IMR-90 (cell line): ENCODE measurements around the gene APPL2. TPM values are rescaled to one million over a fixed set of nuclear protein-coding genes. Genes with fewer than 3 reads are reported as not detected.

Experiments used
- BHLHE40 ChIP-seq: fragments of 150-350 bp; IDR thresholded peaks from 2 replicates; pipeline ENCODE4 v1.6.1; 2016; ENCODE audit warnings: mild to moderate bottlenecking, low read depth, low read length
- FOS ChIP-seq: fragments of 150-350 bp; IDR thresholded peaks from 2 replicates; pipeline ENCODE4 v1.6.1; 2016; ENCODE audit warnings: low read depth, low read length
- MXI1 ChIP-seq: IDR thresholded peaks from 2 replicates; pipeline ENCODE4 v1.6.1; 2012; ENCODE audit warnings: low read depth, mild to moderate bottlenecking, low read length, moderate library complexity, borderline replicate concordance
- SMC3 ChIP-seq: fragments of 150-350 bp; IDR thresholded peaks from 2 replicates; pipeline ENCODE4 v1.6.1; 2016; ENCODE audit warnings: low read depth, mild to moderate bottlenecking, antibody characterized with exemption, low read length, moderate library complexity
- polyA plus RNA-seq, 3 experiments: library from polyadenylated mRNA; depleted of rRNA; stranded (reverse); fragments of >200 nt; gene quantifications; 2 replicates each; pipeline ENCODE4 v1.2.3, GENCODE V29; 2012; ENCODE audit warnings: low replicate concordance in 1 of 3
- total RNA-seq: library from RNA; depleted of rRNA; stranded (reverse); fragments of >200 nt; gene quantifications from 2 replicates; pipeline ENCODE4 v1.2.3, GENCODE V29; 2012
- TF ChIP-seq, protein P1 (sequence below): conservative IDR thresholded peaks from 2 replicates; pipeline ENCODE4 v1.5.1; 2012; ENCODE audit warnings: mild to moderate bottlenecking, low read depth, low read length, improper control_type of control experiment

The APPL2 gene
- total and polyA plus RNA-seq, 2 of the 4 experiments (the other 2 are of a cell fraction), result 42.3 to 65.8 TPM

- TF ChIP-seq MXI1, result no peak
- TF ChIP-seq SMC3, result no peak
- TF ChIP-seq BHLHE40, result no peak
- TF ChIP-seq, protein P1, sequence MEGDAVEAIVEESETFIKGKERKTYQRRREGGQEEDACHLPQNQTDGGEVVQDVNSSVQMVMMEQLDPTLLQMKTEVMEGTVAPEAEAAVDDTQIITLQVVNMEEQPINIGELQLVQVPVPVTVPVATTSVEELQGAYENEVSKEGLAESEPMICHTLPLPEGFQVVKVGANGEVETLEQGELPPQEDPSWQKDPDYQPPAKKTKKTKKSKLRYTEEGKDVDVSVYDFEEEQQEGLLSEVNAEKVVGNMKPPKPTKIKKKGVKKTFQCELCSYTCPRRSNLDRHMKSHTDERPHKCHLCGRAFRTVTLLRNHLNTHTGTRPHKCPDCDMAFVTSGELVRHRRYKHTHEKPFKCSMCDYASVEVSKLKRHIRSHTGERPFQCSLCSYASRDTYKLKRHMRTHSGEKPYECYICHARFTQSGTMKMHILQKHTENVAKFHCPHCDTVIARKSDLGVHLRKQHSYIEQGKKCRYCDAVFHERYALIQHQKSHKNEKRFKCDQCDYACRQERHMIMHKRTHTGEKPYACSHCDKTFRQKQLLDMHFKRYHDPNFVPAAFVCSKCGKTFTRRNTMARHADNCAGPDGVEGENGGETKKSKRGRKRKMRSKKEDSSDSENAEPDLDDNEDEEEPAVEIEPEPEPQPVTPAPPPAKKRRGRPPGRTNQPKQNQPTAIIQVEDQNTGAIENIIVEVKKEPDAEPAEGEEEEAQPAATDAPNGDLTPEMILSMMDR, result no peak
- TF ChIP-seq FOS, result no peak
Measured at GRCh38 chr12:105231396-105231795, 4.6 kb downstream of the APPL2 start (continued).
